Measurements from ENCODE around the gene PRSS12. TPM values are rescaled to one million over a fixed set of nuclear protein-coding genes. Genes with fewer than 3 reads are reported as not detected.

PRSS12 gene
- total and polyA plus RNA-seq, 2 experiments from 2014 or later, result 5.5 to 12.9 TPM

GRCh38 chr4:118348886-118349285, 3.9 kb downstream of the PRSS12 start (continued):
- TF ChIP-seq ZNF462 (CRISPR knock-in tag; IDR thresholded peaks at IDR 0.05) (no peak), CREB1 (CRISPR knock-in tag; IDR thresholded peaks at IDR 0.05; ENCODE audit: low read depth) (no peak)

GRCh38 chr4:118346495-118346894, 6.3 kb downstream of the PRSS12 start:
- no peak for DNase-seq (ENCODE audit: low spot score)
- H3K36me3 Mint-ChIP-seq (ENCODE audit: low read depth), result no peaks in the 10 kb centered on the region; the same call in 2 of the 3 replicates
- TF ChIP-seq JUNB (IDR thresholded peaks at IDR 0.05; ENCODE audit: unreplicated experiment), result no peak
- TF ChIP-seq POLR2AphosphoS5 (IDR thresholded peaks at IDR 0.05; ENCODE audit: low read depth), result no peak
- TF ChIP-seq ZNF331 (CRISPR knock-in tag; IDR thresholded peaks at IDR 0.05; ENCODE audit: low read depth), result no peak
- no peak for TF ChIP-seq ZNF114 (CRISPR knock-in tag; IDR thresholded peaks at IDR 0.05)
- no peak for TF ChIP-seq STAT1 (IDR thresholded peaks at IDR 0.05; ENCODE audit: unreplicated experiment)
- TF ChIP-seq ZNF462 (CRISPR knock-in tag; IDR thresholded peaks at IDR 0.05), result no peak
- no peak for TF ChIP-seq NANOG (IDR thresholded peaks at IDR 0.05; ENCODE audit: borderline replicate concordance)
- TF ChIP-seq, protein P1, sequence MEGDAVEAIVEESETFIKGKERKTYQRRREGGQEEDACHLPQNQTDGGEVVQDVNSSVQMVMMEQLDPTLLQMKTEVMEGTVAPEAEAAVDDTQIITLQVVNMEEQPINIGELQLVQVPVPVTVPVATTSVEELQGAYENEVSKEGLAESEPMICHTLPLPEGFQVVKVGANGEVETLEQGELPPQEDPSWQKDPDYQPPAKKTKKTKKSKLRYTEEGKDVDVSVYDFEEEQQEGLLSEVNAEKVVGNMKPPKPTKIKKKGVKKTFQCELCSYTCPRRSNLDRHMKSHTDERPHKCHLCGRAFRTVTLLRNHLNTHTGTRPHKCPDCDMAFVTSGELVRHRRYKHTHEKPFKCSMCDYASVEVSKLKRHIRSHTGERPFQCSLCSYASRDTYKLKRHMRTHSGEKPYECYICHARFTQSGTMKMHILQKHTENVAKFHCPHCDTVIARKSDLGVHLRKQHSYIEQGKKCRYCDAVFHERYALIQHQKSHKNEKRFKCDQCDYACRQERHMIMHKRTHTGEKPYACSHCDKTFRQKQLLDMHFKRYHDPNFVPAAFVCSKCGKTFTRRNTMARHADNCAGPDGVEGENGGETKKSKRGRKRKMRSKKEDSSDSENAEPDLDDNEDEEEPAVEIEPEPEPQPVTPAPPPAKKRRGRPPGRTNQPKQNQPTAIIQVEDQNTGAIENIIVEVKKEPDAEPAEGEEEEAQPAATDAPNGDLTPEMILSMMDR (conservative IDR thresholded peaks at IDR 0.05; ENCODE audit: low read depth in 2 of 2), result no peak

More at GRCh38 chr4:118346495-118346894, 6.3 kb downstream of the PRSS12 start:
- Histone ChIP-seq H3K27ac (ENCODE audit: low read depth) (no peak overlapping the region), H4K20me1 (replicated peaks; ENCODE audit: insufficient read depth) (no peaks in the 10 kb centered on the region), H3K4me3 (no peak overlapping the region), H3K36me3 (ENCODE audit: insufficient read depth) (no peaks in the 10 kb centered on the region), H3K27me3 (ENCODE audit: insufficient read depth) (peaks cover 10% of the 10 kb centered on the region), H3K4me1 (ENCODE audit: insufficient read depth) (peaks cover 11% of the 10 kb centered on the region; the same call in 1 of the 2 replicates), H2AFZ (no peak overlapping the region), H3K4me2 (no peak overlapping the region), H3F3A (replicated peaks; ENCODE audit: low read depth) (no peaks in the 10 kb centered on the region), H3K79me2 (replicated peaks; ENCODE audit: insufficient read depth) (no peaks in the 10 kb centered on the region; the same call in 1 of the 2 replicates), H3K9me2 (ENCODE audit: insufficient read depth) (no peaks in the 10 kb centered on the region)
- Mint-ChIP-seq H3K4me1 (peaks cover 29% of the 10 kb centered on the region), H3K9me3 (no peaks in the 10 kb centered on the region), H3K4me3 (no peak overlapping the region), H3K27me3 (ENCODE audit: insufficient read depth, low read depth, poor library complexity) (peaks cover 2% of the 10 kb centered on the region), H3K27ac (no peak overlapping the region)
- no peak for ATAC-seq

All from GM23338 (cell line).